Stomach (tissue), 4 donors: ENCODE data around the gene KMT5C.

Experiments
- CTCF ChIP-seq, 7 experiments: fragments of 450-650 bp in 4 of 7; fragments of 200-600 bp in 3 of 7; sonication (generic) in 3 of 7; IDR thresholded peaks; one replicate each; pipeline ENCODE4 v1.5.1; 2016 to 2019; ENCODE audit warnings: antibody characterized with exemption in 7 of 7, control low read depth in 2 of 7, mild to moderate bottlenecking in 1 of 7
- EP300 ChIP-seq: sonication (generic); formaldehyde crosslinking; IDR thresholded peaks from one replicate; pipeline ENCODE4 v1.6.1; 2017; ENCODE audit warnings: antibody characterized with exemption
- POLR2A ChIP-seq, 4 donors: fragments of 450-650 bp; IDR thresholded peaks; one replicate each; pipeline ENCODE4 v1.6.1; 2016; ENCODE audit warnings: antibody characterized with exemption in 4 of 4, control low read depth in 2 of 4, mild to moderate bottlenecking in 1 of 4, moderate library complexity in 1 of 4

- no peak for TF ChIP-seq CTCF (IDR thresholded peaks at IDR 0.05)
- TF ChIP-seq EP300, result no peak
- TF ChIP-seq POLR2A (IDR thresholded peaks at IDR 0.05), result no peak
Measured at GRCh38 chr19:55369653-55370304, 30.1 kb downstream of the KMT5C start.
